ENCODE results near the gene ZBTB45.
A peak's percentile ranks its signal among the peaks of the same experiment; 100 is the strongest.

Gene ZBTB45

GRCh38 chr19:58548859-58549663 is 29.5 kb upstream of the ZBTB45 start:
- no peak; the same call in 1 of the 2 replicates for TF ChIP-seq POLR2AphosphoS5 (IDR thresholded peaks at IDR 0.05; ENCODE audit: low read depth, low read length)
- no peak for TF ChIP-seq TAF1 (IDR thresholded peaks at IDR 0.05; ENCODE audit: borderline replicate concordance, insufficient read depth, low read length)
- TF ChIP-seq, protein P1, sequence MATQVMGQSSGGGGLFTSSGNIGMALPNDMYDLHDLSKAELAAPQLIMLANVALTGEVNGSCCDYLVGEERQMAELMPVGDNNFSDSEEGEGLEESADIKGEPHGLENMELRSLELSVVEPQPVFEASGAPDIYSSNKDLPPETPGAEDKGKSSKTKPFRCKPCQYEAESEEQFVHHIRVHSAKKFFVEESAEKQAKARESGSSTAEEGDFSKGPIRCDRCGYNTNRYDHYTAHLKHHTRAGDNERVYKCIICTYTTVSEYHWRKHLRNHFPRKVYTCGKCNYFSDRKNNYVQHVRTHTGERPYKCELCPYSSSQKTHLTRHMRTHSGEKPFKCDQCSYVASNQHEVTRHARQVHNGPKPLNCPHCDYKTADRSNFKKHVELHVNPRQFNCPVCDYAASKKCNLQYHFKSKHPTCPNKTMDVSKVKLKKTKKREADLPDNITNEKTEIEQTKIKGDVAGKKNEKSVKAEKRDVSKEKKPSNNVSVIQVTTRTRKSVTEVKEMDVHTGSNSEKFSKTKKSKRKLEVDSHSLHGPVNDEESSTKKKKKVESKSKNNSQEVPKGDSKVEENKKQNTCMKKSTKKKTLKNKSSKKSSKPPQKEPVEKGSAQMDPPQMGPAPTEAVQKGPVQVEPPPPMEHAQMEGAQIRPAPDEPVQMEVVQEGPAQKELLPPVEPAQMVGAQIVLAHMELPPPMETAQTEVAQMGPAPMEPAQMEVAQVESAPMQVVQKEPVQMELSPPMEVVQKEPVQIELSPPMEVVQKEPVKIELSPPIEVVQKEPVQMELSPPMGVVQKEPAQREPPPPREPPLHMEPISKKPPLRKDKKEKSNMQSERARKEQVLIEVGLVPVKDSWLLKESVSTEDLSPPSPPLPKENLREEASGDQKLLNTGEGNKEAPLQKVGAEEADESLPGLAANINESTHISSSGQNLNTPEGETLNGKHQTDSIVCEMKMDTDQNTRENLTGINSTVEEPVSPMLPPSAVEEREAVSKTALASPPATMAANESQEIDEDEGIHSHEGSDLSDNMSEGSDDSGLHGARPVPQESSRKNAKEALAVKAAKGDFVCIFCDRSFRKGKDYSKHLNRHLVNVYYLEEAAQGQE (IDR thresholded peaks at IDR 0.05; ENCODE audit: insufficient read depth in 1 of 2, low read depth in 2 of 2, low read length in 2 of 2): no peak
- TF ChIP-seq SIN3A (IDR thresholded peaks at IDR 0.05; ENCODE audit: borderline replicate concordance, insufficient read depth, low read length): no peak
- TF ChIP-seq FOXP2 (optimal IDR thresholded peaks at IDR 0.05; ENCODE audit: borderline replicate concordance, extremely low read depth, extremely low read length, insufficient read depth): no peak

- TF ChIP-seq POLR2AphosphoS5 (IDR thresholded peaks at IDR 0.05; ENCODE audit: low read depth, low read length): 0 out of 2 replicates have a peak, but pooled peaks have one; percentile 9
- TF ChIP-seq, protein P1 (IDR thresholded peaks at IDR 0.05; ENCODE audit: insufficient read depth in 1 of 2, low read depth in 2 of 2, low read length in 2 of 2): no peak
Measured at GRCh38 chr19:58547323-58548312, 28.0 kb upstream of the ZBTB45 start.

GRCh38 chr19:58546019-58546530 is 26.5 kb upstream of the ZBTB45 start:
- TF ChIP-seq POLR2AphosphoS5 (IDR thresholded peaks at IDR 0.05; ENCODE audit: low read depth, low read length) (no peak), SIN3A (IDR thresholded peaks at IDR 0.05; ENCODE audit: borderline replicate concordance, insufficient read depth, low read length) (no peak), TAF1 (IDR thresholded peaks at IDR 0.05; ENCODE audit: borderline replicate concordance, insufficient read depth, low read length) (no peak), FOXP2 (optimal IDR thresholded peaks at IDR 0.05; ENCODE audit: borderline replicate concordance, extremely low read depth, extremely low read length, insufficient read depth) (no peak)
- TF ChIP-seq, protein P1 (IDR thresholded peaks at IDR 0.05; ENCODE audit: insufficient read depth in 1 of 2, low read depth in 2 of 2, low read length in 2 of 2): no peak

DNA sequence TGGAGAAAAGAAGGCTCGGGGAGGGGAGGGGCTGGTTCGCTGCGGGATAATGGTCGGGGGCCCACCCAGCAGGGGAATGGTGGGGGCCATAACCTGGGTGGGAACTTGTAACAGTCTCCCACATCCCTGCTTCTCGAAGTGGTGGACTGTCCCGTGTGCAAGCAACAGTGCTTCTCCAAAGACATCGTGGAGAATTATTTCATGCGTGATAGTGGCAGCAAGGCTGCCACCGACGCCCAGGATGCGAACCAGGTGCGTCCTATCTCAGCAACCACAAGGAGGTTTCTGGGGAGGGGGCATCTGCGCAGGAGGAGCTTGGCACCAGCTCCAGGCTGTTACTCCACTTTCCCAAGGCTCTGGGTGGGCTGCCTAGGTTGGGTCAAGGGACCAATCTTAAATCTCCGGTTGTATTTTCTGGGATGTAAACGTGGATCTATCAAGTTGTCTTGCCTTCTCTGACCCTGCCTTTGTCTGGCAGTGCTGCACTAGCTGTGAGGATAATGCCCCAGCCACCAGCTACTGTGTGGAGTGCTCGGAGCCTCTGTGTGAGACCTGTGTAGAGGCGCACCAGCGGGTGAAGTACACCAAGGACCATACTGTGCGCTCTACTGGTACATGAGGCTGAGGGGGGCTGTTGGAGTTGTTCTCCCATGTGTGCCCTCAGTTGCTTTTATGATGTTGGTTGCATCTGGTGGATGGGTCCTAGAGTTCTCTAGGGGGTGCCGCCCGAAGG is 25.8 kb upstream of the ZBTB45 start:
- TF ChIP-seq, protein P1 (IDR thresholded peaks at IDR 0.05; ENCODE audit: insufficient read depth in 1 of 2, low read depth in 2 of 2, low read length in 2 of 2): no peak
- TF ChIP-seq SIN3A (IDR thresholded peaks at IDR 0.05; ENCODE audit: borderline replicate concordance, insufficient read depth, low read length) (no peak), POLR2AphosphoS5 (IDR thresholded peaks at IDR 0.05; ENCODE audit: low read depth, low read length) (no peak), TAF1 (IDR thresholded peaks at IDR 0.05; ENCODE audit: borderline replicate concordance, insufficient read depth, low read length) (no peak), FOXP2 (optimal IDR thresholded peaks at IDR 0.05; ENCODE audit: borderline replicate concordance, extremely low read depth, extremely low read length, insufficient read depth) (no peak)
